BLaER1 (cell line): Measurements from ENCODE around the gene RPS16.
"Not testable (repeated sequence)": the region's sequence is repeated elsewhere in the genome, so short reads cannot be mapped to it uniquely, and the experiment has no call there.

Experiments used
- H3K27ac ChIP-seq: shearing (Covaris generic); formaldehyde crosslinking; 2 replicates; pipeline ENCODE4 v1.8.1; 2022
- H3K27me3 ChIP-seq: shearing (Covaris generic); formaldehyde crosslinking; 2 replicates; pipeline ENCODE4 v1.8.1; 2022
- H3K36me3 ChIP-seq: shearing (Covaris generic); formaldehyde crosslinking; 2 replicates; pipeline ENCODE4 v1.8.1; 2022
- H3K4me1 ChIP-seq: shearing (Covaris generic); formaldehyde crosslinking; 2 replicates; pipeline ENCODE4 v1.8.1; 2022
- H3K4me2 ChIP-seq: shearing (Covaris generic); formaldehyde crosslinking; 2 replicates; pipeline ENCODE4 v1.8.1; 2022
- H3K4me3 ChIP-seq: shearing (Covaris generic); formaldehyde crosslinking; 2 replicates; pipeline ENCODE4 v1.8.1; 2022
- H3K9ac ChIP-seq: shearing (Covaris generic); formaldehyde crosslinking; 2 replicates; pipeline ENCODE4 v1.8.1; 2022
- H3K9me3 ChIP-seq: shearing (Covaris generic); formaldehyde crosslinking; 2 replicates; pipeline ENCODE4 v1.8.1; 2022
- H4K20me1 ChIP-seq: shearing (Covaris generic); formaldehyde crosslinking; 2 replicates; pipeline ENCODE4 v1.8.1; 2022
- Cebpa-rat ChIP-seq: shearing (Covaris generic); IDR thresholded peaks from 2 replicates; pipeline ENCODE4 v1.8.1; 2022

RPS16 gene

DNA sequence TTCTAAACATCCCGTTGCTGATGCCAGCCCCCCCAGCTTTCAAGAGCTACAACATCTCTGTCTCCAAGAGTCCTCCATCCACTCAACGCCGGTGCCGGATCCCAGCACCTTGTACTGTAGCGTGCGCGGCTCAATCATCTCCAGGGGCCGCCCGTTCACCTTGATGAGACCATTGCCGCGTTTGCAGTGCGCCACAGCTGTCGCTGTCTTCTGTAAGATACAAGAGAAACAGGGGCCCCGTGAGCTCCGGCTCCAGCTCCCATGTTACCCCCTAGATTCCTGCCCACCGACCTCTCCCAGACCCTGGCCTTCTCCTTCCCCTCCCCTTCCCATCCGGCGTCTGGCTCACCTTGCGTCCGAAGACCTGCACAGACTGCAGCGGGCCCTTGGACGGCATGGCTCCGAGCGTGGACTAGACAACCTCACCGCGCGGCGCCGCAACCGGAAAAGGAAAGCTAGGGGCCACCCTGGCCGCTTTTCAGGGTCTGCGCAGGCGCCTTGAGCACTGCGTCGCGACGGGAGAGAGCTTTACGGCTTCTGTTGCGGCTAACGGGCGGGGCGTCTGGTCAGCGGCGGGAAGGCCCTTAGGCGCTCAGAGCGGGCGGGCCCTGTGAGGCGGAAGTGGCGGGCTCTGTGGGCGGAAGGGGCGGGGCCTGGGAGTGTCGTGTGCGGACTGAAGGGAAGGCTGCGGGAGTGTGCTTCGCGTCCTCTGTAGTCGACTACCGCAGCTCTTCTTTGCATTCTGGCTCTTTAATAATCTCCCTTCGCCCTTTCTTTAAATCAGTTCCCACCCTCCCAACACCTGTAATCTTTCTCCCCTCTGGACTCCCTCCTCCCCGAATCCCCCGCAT is at the start of gene RPS16:
TSS of gene RPS16 (minus strand) at position 451 of the 851 bp plus-strand sequence. CDS start at position 397, 54 bp downstream.
- H4K20me1 ChIP-seq, result peaks cover 49% of the 10 kb centered on the region
- H3K27me3 ChIP-seq, result no peaks in the 10 kb centered on the region
- H3K4me2 ChIP-seq, result peak within 1 kb of the TSS; percentile 96
- no peak for TF ChIP-seq Cebpa-rat
- H3K4me1 ChIP-seq, result peaks cover 29% of the 10 kb centered on the region
- H3K9ac ChIP-seq, result peak within 1 kb of the TSS; percentile 98
- peak within 1 kb of the TSS; percentile 96 for H3K27ac ChIP-seq
- peak within 1 kb of the TSS; percentile 87 for H3K4me3 ChIP-seq
- H3K9me3 ChIP-seq, result no peaks in the 10 kb centered on the region
- peaks cover 40% of the 10 kb centered on the region for H3K36me3 ChIP-seq

DNA sequence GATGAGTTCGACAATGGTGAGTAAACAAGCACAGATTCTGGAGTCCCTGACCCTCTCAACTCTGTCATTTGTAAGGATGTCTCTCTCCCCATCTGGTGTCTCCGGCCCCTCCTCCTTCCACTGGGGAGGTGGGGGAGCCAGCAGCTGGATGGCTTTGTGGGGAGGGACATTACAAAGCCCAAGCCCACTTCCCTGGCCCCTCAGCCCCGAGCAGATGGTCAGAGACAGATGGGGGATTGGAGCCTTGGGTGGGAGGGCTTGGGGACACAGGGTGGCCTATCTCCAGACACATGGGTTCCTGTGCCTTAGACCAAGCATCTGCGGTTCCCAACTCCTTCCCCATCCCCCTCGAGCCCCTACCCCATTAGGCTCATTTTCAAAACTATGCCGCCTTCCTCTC is 47.4 kb upstream of the RPS16 start:
- peaks cover 19% of the 10 kb centered on the region for H4K20me1 ChIP-seq
- H3K9ac ChIP-seq, result no peak overlapping the region
- H3K4me2 ChIP-seq, result no peak overlapping the region
- H3K36me3 ChIP-seq, result peaks cover 55% of the 10 kb centered on the region
- no peak overlapping the region for H3K27ac ChIP-seq
- no peak for TF ChIP-seq Cebpa-rat
- no peaks in the 10 kb centered on the region for H3K27me3 ChIP-seq
- H3K4me1 ChIP-seq, result peaks cover 21% of the 10 kb centered on the region
- H3K4me3 ChIP-seq, result no peak overlapping the region
- no peaks in the 10 kb centered on the region for H3K9me3 ChIP-seq

DNA sequence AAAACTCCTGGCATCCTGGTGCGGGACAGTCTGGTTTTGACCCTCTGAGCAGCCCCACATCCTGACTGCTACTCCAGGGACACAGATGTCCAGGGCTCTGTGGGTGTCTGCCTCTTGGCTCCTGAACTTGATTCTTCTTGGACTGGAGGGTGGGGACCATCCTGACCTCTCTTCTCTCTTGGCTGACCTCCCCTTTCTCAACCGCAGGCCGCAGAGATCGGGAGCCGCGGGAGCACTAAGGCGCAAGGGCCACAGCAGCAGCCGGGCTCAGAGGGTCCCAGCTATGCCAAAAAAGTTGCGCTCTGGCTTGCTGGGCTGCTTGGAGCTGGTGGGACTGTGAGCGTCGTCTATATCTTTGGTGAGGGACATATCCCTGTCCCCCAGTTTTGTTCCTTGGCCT is 45.9 kb upstream of the RPS16 start:
- Histone ChIP-seq H3K27ac (peak overlapping the region; percentile 91), H3K27me3 (no peaks in the 10 kb centered on the region), H3K4me1 (peaks cover 21% of the 10 kb centered on the region), H3K36me3 (peaks cover 54% of the 10 kb centered on the region), H3K4me3 (peak overlapping the region; percentile 91), H4K20me1 (peaks cover 19% of the 10 kb centered on the region), H3K9me3 (no peaks in the 10 kb centered on the region), H3K9ac (peak overlapping the region; percentile 93), H3K4me2 (peak overlapping the region; percentile 95)
- TF ChIP-seq Cebpa-rat, result no peak

DNA sequence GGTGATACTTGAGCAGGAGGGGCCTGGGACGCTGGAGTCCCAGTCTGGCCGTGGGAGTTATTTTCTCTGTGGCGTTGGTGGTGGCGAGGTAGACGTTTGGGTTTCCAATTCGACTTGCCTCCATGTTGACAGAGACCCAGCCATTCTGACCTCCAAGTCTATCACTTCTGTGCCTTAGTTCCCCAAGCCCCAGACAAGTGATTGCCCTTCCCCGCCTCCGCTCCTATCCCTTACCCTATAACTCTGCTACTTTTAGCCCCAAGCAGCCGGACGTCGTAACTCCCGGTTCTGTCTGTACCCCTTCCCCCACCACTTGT is 45.4 kb upstream of the RPS16 start:
- Histone ChIP-seq H3K9me3 (no peaks in the 10 kb centered on the region), H3K27ac (peak overlapping the region; percentile 91), H3K9ac (peak overlapping the region; percentile 93), H4K20me1 (peaks cover 19% of the 10 kb centered on the region), H3K4me3 (peak overlapping the region; percentile 91), H3K4me1 (peaks cover 21% of the 10 kb centered on the region), H3K27me3 (no peaks in the 10 kb centered on the region), H3K4me2 (peak overlapping the region; percentile 95), H3K36me3 (peaks cover 54% of the 10 kb centered on the region)
- TF ChIP-seq Cebpa-rat, result no peak

DNA sequence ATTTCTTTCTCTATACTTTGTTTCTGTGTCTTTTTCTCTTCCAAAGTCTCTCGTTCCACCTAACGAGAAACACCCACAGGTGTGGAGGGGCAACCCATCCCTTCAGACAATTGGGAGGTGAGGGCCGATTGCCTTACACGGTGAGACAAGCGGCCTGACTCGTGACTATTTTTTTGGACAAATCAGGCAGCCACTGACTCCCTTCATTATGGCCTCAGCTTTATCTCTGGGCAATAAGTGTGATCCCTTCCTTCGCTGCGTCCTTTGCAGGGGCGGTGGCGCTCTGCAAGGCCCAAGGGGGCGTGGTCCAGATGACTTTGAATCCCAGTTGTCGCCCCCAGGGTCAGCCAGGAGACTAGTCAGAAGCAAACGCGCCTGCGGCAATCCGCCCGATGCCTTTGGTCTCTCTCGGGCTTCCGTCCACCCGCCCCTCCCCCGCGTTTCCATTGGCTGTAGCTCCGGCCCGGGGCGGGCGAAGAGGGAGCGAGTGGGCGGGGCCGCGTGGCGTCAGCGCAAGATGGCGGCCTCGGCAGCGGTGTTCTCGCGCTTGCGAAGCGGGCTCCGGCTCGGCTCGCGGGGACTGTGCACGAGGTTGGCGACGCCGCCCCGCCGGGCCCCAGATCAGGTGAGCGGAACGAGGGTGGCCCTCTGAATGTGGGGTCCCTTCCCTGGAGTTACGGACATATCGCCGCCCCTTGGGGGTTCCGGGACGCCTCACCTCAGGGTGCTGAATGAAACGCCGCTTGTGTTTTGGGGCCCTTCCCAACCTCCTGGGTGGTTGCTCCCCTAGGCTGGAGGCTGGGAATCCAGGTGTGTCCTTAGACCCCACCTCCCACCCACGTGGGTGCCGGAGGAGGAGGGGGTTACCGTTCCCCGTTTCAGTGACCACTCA is 44.8 kb upstream of the RPS16 start, which contains the start of gene TIMM50:
TSS of gene TIMM50 (plus strand) at position 502 of the 892 bp plus-strand sequence. CDS start at position 518, 16 bp downstream.
- peaks cover 19% of the 10 kb centered on the region for H4K20me1 ChIP-seq
- H3K9ac ChIP-seq, result peak within 1 kb of the TSS; percentile 93
- peak within 1 kb of the TSS; percentile 95 for H3K4me2 ChIP-seq
- H3K27me3 ChIP-seq, result no peaks in the 10 kb centered on the region
- H3K4me3 ChIP-seq, result peak within 1 kb of the TSS; percentile 91
- no peaks in the 10 kb centered on the region for H3K9me3 ChIP-seq
- peak within 1 kb of the TSS; percentile 91 for H3K27ac ChIP-seq
- TF ChIP-seq Cebpa-rat, result no peak
- H3K4me1 ChIP-seq, result peaks cover 21% of the 10 kb centered on the region
- H3K36me3 ChIP-seq, result peaks cover 54% of the 10 kb centered on the region

DNA sequence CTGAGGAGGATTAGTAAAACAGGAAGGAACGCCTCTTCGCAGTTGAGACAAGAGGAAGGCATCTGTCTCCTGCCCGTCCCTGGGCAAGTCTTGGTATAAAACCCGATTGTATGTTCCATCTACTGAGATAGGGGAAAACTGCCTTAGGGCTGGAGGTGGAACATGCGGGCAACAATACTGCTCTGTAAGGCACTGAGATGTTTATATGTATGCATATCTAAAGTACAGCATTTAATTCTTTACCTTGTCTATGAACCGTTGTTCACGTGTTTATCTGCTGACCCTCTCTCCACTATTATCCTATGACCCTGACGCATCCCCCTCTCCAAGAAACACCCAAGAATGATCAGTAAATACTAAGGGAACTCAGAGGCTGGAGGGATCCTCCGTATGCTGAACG is 44.2 kb upstream of the RPS16 start:
- Histone ChIP-seq H4K20me1 (peaks cover 19% of the 10 kb centered on the region), H3K4me3 (peak overlapping the region; percentile 91), H3K27me3 (no peaks in the 10 kb centered on the region), H3K4me2 (peak overlapping the region; percentile 87), H3K36me3 (peaks cover 54% of the 10 kb centered on the region), H3K9me3 (no peaks in the 10 kb centered on the region), H3K4me1 (peaks cover 21% of the 10 kb centered on the region), H3K9ac (peak overlapping the region; percentile 93), H3K27ac (peak overlapping the region; percentile 91)
- TF ChIP-seq Cebpa-rat, result no peak

DNA sequence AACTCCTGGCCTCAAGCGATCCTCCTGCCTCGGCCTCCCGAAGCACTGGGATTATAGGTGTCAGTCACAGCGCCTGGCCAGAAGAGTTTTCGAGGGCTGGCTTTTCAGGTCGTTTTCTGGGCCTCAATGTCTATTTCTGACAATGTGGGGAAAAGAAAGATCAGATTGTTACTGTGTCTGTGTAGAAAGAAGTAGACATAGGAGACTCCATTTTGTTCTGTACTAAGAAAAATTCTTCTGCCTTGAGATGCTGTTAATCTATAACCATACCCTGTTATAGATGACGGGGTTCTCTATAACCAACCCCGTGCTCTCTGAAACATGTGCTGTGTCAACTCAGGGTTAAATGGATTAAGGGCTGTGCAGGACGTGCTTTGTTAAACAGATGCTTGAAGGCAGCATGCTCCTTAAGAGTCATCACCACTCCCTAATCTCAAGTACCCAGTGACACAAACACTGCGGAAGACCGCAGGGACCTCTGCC is 43.6 kb upstream of the RPS16 start:
- peaks cover 54% of the 10 kb centered on the region for H3K36me3 ChIP-seq
- H3K27me3 ChIP-seq, H3K4me3 ChIP-seq, H3K9me3 ChIP-seq, H3K27ac ChIP-seq: not testable (repeated sequence)
- 0 out of 2 replicates have a peak overlapping the region, but pooled peaks have one; percentile 93 for H3K9ac ChIP-seq
- H3K4me1 ChIP-seq, result peaks cover 21% of the 10 kb centered on the region
- peak overlapping the region; percentile 87 for H3K4me2 ChIP-seq
- peaks cover 24% of the 10 kb centered on the region for H4K20me1 ChIP-seq

DNA sequence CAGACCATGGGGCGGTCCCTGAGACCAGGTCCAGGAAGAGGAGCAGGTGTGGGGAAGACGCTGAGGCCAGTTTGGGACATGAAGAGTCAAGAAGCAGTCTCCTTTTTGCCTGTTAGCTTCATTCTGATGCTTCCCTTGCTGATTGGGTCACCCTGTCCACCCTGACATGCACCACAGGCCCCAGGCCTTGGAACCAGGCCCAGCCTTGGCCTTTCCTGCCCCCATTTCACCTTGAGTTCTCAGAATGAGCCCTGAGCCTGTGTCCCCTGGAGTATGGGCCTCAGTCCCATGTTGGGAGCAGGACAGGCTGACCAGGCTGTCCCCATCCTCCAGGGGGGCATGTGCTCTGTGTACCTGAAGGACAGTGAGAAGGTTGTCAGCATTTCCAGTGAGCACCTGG is 40.0 kb upstream of the RPS16 start:
- no peak for TF ChIP-seq Cebpa-rat
- peaks cover 19% of the 10 kb centered on the region for H3K4me1 ChIP-seq
- no peaks in the 10 kb centered on the region for H3K27me3 ChIP-seq
- H4K20me1 ChIP-seq, result peaks cover 38% of the 10 kb centered on the region
- H3K36me3 ChIP-seq, result peaks cover 73% of the 10 kb centered on the region
- no peaks in the 10 kb centered on the region for H3K9me3 ChIP-seq
- H3K27ac ChIP-seq, result no peak overlapping the region
- no peak overlapping the region for H3K4me3 ChIP-seq
- no peak overlapping the region for H3K4me2 ChIP-seq
- no peak overlapping the region for H3K9ac ChIP-seq

DNA sequence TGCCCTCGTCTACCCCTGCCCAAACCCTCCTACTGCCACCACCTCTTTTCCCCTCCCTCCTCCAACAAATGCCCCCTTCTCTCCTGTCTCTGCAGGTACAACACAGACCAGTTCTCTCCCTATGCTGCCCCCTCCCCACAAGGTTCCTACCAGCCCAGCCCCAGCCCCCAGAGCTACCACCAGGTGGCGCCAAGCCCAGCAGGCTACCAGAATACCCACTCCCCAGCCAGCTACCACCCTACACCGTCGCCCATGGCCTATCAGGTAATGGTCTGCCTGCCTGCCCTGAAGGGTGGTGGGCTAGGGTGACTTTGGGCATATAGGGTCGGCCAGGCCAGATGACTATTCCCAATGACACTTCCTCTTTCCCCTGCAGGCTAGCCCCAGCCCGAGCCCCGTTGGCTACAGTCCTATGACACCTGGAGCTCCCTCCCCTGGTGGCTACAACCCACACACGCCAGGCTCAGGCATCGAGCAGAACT is 38.4 kb upstream of the RPS16 start:
- Histone ChIP-seq H3K9me3 (no peaks in the 10 kb centered on the region), H3K27me3 (no peaks in the 10 kb centered on the region), H3K36me3 (peaks cover 89% of the 10 kb centered on the region), H4K20me1 (peaks cover 38% of the 10 kb centered on the region), H3K9ac (no peak overlapping the region), H3K27ac (no peak overlapping the region), H3K4me1 (peaks cover 12% of the 10 kb centered on the region), H3K4me2 (no peak overlapping the region), H3K4me3 (no peak overlapping the region)
- no peak for TF ChIP-seq Cebpa-rat
